Measurements from ENCODE around the gene UBLCP1. TPM values are rescaled to one million over a fixed set of nuclear protein-coding genes. Genes with fewer than 3 reads are reported as not detected.

The UBLCP1 gene, protein sequence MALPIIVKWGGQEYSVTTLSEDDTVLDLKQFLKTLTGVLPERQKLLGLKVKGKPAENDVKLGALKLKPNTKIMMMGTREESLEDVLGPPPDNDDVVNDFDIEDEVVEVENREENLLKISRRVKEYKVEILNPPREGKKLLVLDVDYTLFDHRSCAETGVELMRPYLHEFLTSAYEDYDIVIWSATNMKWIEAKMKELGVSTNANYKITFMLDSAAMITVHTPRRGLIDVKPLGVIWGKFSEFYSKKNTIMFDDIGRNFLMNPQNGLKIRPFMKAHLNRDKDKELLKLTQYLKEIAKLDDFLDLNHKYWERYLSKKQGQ
- total RNA-seq, result 18.7 and 25.7 TPM in 2 replicates

GRCh38 chr5:159262859-159263568 is at the start of gene UBLCP1:
Gene UBLCP1, plus strand, starts transcription at chr5:159263290. Its CDS starts 5,626 bp downstream, at chr5:159268916.

DNA sequence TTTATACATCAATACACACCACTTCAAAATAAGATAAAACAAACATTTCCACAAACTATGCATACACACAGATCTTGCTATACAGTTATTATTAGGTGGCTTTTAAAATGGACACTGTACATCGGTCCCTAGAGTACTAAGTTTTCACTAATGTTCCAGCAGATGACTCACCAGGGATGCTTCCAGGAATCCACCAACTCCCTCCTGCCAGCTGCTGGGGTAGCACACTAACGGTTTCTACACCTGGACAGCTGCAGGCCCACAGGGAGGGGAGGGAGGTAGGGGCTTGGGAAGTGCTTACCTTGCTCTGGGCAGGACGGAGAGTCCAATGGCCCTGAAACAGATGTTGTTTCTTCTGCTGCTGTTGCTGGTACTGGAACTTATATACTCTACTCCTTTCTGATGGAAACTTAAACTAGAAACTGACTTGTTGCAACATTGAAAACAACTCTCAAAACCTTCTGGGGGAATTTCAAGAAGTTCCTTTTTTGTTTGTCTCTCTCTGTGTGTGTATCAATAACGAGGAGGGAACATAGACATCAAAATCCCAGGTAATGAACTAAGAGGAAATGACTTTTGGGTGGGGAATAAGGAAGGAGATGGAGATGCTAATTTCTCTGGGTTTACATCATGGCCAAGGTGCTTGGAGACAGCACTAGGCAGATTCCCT is 67.2 kb downstream of the UBLCP1 start, which contains the start of gene IL12B:
TSS of gene IL12B (minus strand) at position 357 of the 670 bp plus-strand sequence. CDS start 3,705 bp downstream, outside the sequence.

Other genes with a start within 250 kb of the UBLCP1 start
- gene EBF1, start 163.4 kb upstream of the UBLCP1 start, total RNA-seq, result 4.2 TPM in 2 replicates
- 53.2 and 61.6 TPM in 2 replicates for gene RNF145, start 53.7 kb upstream of the UBLCP1 start, total RNA-seq
- gene IL12B, start 67.2 kb downstream of the UBLCP1 start, total RNA-seq, result not detected in 2 replicates